Spinal cord (tissue), 10 donors: Measurements from ENCODE around the gene NEDD4L. TPM values are rescaled to one million over a fixed set of nuclear protein-coding genes. Genes with fewer than 3 reads are reported as not detected.

Source experiments
- DNase-seq, 6 donors: peaks; one replicate each; pipeline versions ENCODE4 v3.0.0 to v3.0.0-alpha.2; 2013 to 2015; ENCODE audit warnings: low spot score in 6 of 6, low read depth in 4 of 6
- H3K27ac ChIP-seq: one replicate; pipeline ENCODE4 v1.5.1; 2013; ENCODE audit warnings: low read depth, low read length, control low read depth
- H3K27me3 ChIP-seq: one replicate; pipeline ENCODE4 v1.6.1; 2013; ENCODE audit warnings: low read length; ENCODE audit not compliant: control insufficient read depth, insufficient read depth
- H3K36me3 ChIP-seq: one replicate; pipeline ENCODE4 v1.6.1; 2013; ENCODE audit warnings: low read length; ENCODE audit not compliant: control insufficient read depth, insufficient read depth
- H3K4me1 ChIP-seq: one replicate; pipeline ENCODE4 v1.6.1; 2013; ENCODE audit warnings: low read length; ENCODE audit not compliant: control insufficient read depth, insufficient read depth
- H3K4me3 ChIP-seq: one replicate; pipeline ENCODE4 v1.5.1; 2013; ENCODE audit warnings: low read depth, low read length, control low read depth
- H3K9me3 ChIP-seq: one replicate; pipeline ENCODE4 v1.6.1; 2013; ENCODE audit warnings: low read length; ENCODE audit not compliant: control insufficient read depth, insufficient read depth
- WGBS: methylation state at CpG from one replicate; pipeline ENCODE4 v1.1.5; 2013; ENCODE audit warnings: missing lambda C conversion rate; ENCODE audit not compliant: insufficient coverage; 5-methylcytosine and 5-hydroxymethylcytosine counted together
- polyA plus RNA-seq, 2 donors: library from polyadenylated mRNA; unstranded; fragments of 120-200 nt; gene quantifications; one replicate each; pipeline ENCODE4 v1.2.1, GENCODE V29; 2013; ENCODE audit not compliant: insufficient read length in 2 of 2
- total RNA-seq, 2 donors: library from RNA; depleted of rRNA in 1 of 2; stranded (reverse); fragments of 120-200 nt in 1 of 2; fragments of >200 nt in 1 of 2; gene quantifications; one replicate each; pipeline versions ENCODE4 v1.2.3 to v1.2.4, GENCODE V29; 2013 to 2014
- donor health status: healthy.

The NEDD4L gene
- total and polyA plus RNA-seq, 4 donors = 33.8 to 51.7 (median 49.7) TPM

DNA sequence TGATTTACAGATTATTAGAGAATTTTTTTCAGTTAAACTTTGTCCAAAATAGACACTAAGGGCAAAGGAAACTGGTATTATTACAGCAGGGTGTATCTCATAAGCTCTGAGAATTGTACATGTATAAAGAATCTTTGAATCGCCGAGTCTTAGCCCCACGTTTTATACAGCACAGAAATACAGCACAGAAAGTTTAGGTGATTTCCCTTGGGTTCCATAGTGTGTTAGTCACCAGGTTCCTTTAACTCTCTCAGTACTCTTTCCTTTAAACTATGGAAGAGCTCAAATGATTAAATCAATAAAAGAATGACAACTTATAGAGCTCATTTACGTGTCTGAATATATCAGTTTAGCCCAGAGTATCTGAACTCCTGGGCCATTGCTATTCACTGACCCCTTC is 256.8 kb downstream of the NEDD4L start:
- H3K4me3 ChIP-seq = no peak overlapping the region
- H3K27me3 ChIP-seq = no peaks in the 10 kb centered on the region
- no CpG with 5 or more reads among the region's 4 CpGs for WGBS
- H3K9me3 ChIP-seq = no peaks in the 10 kb centered on the region
- no peaks in the 10 kb centered on the region for H3K36me3 ChIP-seq
- DNase-seq = no peak
- H3K4me1 ChIP-seq = no peaks in the 10 kb centered on the region
- H3K27ac ChIP-seq = no peak overlapping the region

DNA sequence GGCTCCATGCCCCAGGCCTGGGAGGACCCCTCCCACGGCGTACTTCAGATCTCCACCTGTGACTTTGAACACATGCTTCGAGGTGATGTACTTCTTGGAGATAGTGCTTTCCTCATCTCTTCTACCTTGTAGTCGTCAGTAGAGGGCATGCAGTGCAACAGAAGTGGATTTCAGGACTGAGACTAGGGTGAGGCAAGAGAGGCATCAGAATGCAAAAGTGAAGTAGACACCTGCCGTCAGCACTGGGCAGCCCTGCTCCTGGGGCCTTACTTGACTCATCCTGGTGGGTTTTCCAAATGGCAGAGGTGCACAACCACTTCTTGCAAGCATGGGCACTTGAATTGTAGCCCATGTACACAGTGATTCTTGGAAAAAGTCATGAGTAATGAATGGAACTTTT is 258.8 kb downstream of the NEDD4L start:
- Histone ChIP-seq H3K27me3 (no peaks in the 10 kb centered on the region), H3K4me3 (no peak overlapping the region), H3K9me3 (no peaks in the 10 kb centered on the region), H3K36me3 (no peaks in the 10 kb centered on the region), H3K27ac (no peak overlapping the region), H3K4me1 (no peaks in the 10 kb centered on the region)
- 80% methylated on average over 2 of the region's 5 CpGs for WGBS
- no peak for DNase-seq

- Histone ChIP-seq H3K27me3 (no peaks in the 10 kb centered on the region), H3K4me1 (no peaks in the 10 kb centered on the region), H3K27ac (no peak overlapping the region), H3K9me3 (no peaks in the 10 kb centered on the region), H3K36me3 (no peaks in the 10 kb centered on the region), H3K4me3 (no peak overlapping the region)
- DNase-seq = no peak
- WGBS = no CpG with 5 or more reads among the region's 3 CpGs
Observed at GRCh38 chr18:58303363-58303762, 259.3 kb downstream of the NEDD4L start.

DNA sequence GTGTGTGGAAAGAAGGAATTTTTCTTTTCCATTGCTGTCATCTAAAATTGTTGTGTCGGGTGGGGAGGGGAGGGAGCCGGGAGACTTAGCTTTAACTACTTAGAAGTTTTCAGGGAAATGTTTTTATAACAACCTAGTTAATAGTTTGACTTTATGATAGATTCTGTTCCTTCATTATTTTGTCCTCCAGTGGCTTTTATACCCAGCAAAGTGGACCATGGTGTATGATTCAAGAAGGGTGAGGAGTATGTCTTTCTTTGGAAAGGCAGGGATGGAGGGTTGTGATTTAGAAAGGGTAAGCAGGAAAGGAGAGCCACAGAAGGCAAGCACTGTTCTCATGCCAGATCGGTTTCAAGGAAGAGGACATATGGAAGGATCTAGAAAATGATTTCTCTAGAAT is 261.8 kb downstream of the NEDD4L start:
- Histone ChIP-seq H3K9me3 (no peaks in the 10 kb centered on the region), H3K4me3 (no peak overlapping the region), H3K4me1 (no peaks in the 10 kb centered on the region), H3K36me3 (peaks cover 3% of the 10 kb centered on the region), H3K27ac (no peak overlapping the region), H3K27me3 (no peaks in the 10 kb centered on the region)
- 100% methylated on average over 1 of the region's 3 CpGs for WGBS
- no peak for DNase-seq

DNA sequence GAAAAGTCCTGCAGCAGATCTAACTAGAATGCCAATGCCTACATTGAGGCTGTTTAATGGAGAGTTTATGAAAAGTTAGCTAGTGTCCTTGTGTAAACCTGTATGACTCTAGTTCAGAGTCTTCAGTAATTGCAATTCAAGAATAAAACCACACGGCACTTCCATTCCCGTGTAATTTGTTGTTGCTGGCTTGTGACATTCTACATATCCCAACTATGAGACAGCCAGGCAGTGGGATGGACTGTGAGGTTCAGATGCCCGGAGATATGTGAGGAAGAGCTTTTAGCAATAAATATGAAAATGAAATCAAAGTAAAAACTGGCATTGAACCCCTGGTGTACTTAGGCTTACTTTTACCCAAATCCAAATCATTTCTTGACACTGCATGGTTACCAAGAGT is 263.4 kb downstream of the NEDD4L start:
- no CpG with 5 or more reads among the region's 3 CpGs for WGBS
- Histone ChIP-seq H3K4me3 (no peak overlapping the region), H3K9me3 (no peaks in the 10 kb centered on the region), H3K4me1 (no peaks in the 10 kb centered on the region), H3K27me3 (no peaks in the 10 kb centered on the region), H3K36me3 (peaks cover 3% of the 10 kb centered on the region), H3K27ac (no peak overlapping the region)
- DNase-seq = no peak

DNA sequence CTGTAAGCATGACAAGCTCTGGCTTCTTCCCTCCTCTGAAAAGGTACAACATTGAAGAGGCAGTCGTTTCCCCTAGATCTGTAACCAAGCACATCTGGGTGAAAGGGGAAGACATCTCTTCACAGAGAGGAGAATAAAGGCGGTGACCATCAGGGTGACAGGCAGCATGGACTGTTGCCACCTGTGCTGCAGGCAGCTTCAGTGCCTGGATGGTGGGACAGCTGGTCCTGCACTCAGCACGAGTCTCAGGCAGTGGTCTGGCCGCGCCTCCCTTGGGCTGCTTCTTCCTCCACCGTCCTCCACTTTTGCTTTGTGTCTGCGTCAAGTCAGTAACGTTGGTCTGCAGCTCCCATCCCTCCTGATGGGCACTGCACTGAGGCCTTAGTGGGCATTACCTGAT is 264.4 kb downstream of the NEDD4L start:
- no peak overlapping the region for H3K27ac ChIP-seq
- no peak for DNase-seq

GRCh38 chr18:58309099-58309498 is 265.1 kb downstream of the NEDD4L start:
- Histone ChIP-seq H3K36me3 (peaks cover 3% of the 10 kb centered on the region), H3K4me3 (no peak overlapping the region), H3K4me1 (peaks cover 3% of the 10 kb centered on the region), H3K27ac (no peak overlapping the region), H3K27me3 (no peaks in the 10 kb centered on the region), H3K9me3 (no peaks in the 10 kb centered on the region)
- WGBS = 94% methylated on average over 8 of the region's 8 CpGs
- DNase-seq = no peak

More for the DNA sequence above, 264.4 kb downstream of the NEDD4L start:
- Histone ChIP-seq H3K9me3 (no peaks in the 10 kb centered on the region), H3K4me1 (no peaks in the 10 kb centered on the region), H3K27me3 (no peaks in the 10 kb centered on the region), H3K36me3 (peaks cover 3% of the 10 kb centered on the region), H3K4me3 (no peak overlapping the region)
- 76% methylated on average over 7 of the region's 8 CpGs for WGBS

- Histone ChIP-seq H3K27ac (no peak overlapping the region), H3K9me3 (no peaks in the 10 kb centered on the region), H3K36me3 (peaks cover 3% of the 10 kb centered on the region), H3K27me3 (no peaks in the 10 kb centered on the region), H3K4me1 (peaks cover 5% of the 10 kb centered on the region), H3K4me3 (no peak overlapping the region)
- WGBS = 97% methylated on average over 3 of the region's 7 CpGs
- no peak for DNase-seq
Observed at GRCh38 chr18:58309610-58310239, 265.7 kb downstream of the NEDD4L start.

DNA sequence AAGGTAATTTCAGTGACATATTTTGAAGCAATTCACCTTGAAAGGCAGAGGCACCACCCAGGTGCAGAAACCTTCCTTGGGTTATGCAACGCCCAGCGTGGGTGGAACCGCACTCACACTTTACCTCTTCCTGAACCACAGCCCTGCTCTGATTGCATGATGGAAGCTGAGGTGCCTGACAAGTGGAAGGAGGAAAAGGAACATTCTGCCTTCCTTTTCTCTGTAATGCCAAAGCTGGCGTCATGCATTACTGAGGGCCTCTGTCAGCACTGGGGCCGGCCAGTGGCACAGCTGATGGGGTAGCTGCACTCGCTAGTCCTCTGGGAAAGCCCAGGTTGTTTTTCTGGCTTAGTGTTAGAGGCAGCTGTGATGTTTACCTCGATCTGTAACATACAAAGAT is 266.5 kb downstream of the NEDD4L start:
- peaks cover 6% of the 10 kb centered on the region for H3K4me1 ChIP-seq
- H3K27me3 ChIP-seq = no peaks in the 10 kb centered on the region
- H3K4me3 ChIP-seq = no peak overlapping the region
- 67% methylated on average over 2 of the region's 7 CpGs for WGBS
- peaks cover 3% of the 10 kb centered on the region for H3K36me3 ChIP-seq
- H3K9me3 ChIP-seq = no peaks in the 10 kb centered on the region
- DNase-seq = no peak
- H3K27ac ChIP-seq = no peak overlapping the region

- Histone ChIP-seq H3K4me3 (no peak overlapping the region), H3K36me3 (peaks cover 3% of the 10 kb centered on the region), H3K4me1 (peaks cover 14% of the 10 kb centered on the region), H3K9me3 (no peaks in the 10 kb centered on the region), H3K27ac (no peak overlapping the region), H3K27me3 (no peaks in the 10 kb centered on the region)
- DNase-seq = no peak
- 80% methylated on average over 2 of the region's 6 CpGs for WGBS
Observed at GRCh38 chr18:58311390-58311789, 267.4 kb downstream of the NEDD4L start.
